ENCODE measurements around the gene LAMB2.

The LAMB2 gene

GRCh38 chr3:49161197-49161596 lies 28.3 kb upstream of the LAMB2 start:
- no peak for DNase-seq

GRCh38 chr3:49158792-49159191 lies 25.9 kb upstream of the LAMB2 start:
- no peak for DNase-seq

- DNase-seq: no peak
Observed at GRCh38 chr3:49158103-49158709, 25.4 kb upstream of the LAMB2 start.

- no peak for DNase-seq
Observed at GRCh38 chr3:49157289-49157688, 24.4 kb upstream of the LAMB2 start.

GRCh38 chr3:49153349-49153912 lies 20.6 kb upstream of the LAMB2 start:
- DNase-seq: no peak

- no peak for DNase-seq
Observed at GRCh38 chr3:49151610-49152009, 18.8 kb upstream of the LAMB2 start.

GRCh38 chr3:49148159-49148558 lies 15.3 kb upstream of the LAMB2 start:
- no peak for DNase-seq

- DNase-seq: no peak
Observed at GRCh38 chr3:49140080-49140479, 7.2 kb upstream of the LAMB2 start.

GRCh38 chr3:49135499-49135898 lies 2.6 kb upstream of the LAMB2 start:
- DNase-seq: no peak

- DNase-seq: no peak
Observed at GRCh38 chr3:49134471-49135265, 1.8 kb upstream of the LAMB2 start.

- peak; percentile 76 for DNase-seq
Observed at GRCh38 chr3:49133226-49133951, 539 bp upstream of the LAMB2 start.

- no peak for DNase-seq
Observed at GRCh38 chr3:49132073-49132436, 795 bp downstream of the LAMB2 start.

- DNase-seq: no peak
Observed at GRCh38 chr3:49131576-49131975, 1.3 kb downstream of the LAMB2 start.

- no peak for DNase-seq
Observed at GRCh38 chr3:49131040-49131439, 1.8 kb downstream of the LAMB2 start.

- DNase-seq: no peak
Observed at GRCh38 chr3:49124991-49125670, 7.7 kb downstream of the LAMB2 start.

- no peak for DNase-seq
Observed at GRCh38 chr3:49124203-49124602, 8.6 kb downstream of the LAMB2 start.

GRCh38 chr3:49123687-49124086 lies 9.2 kb downstream of the LAMB2 start:
- DNase-seq: no peak

- DNase-seq: no peak
Observed at GRCh38 chr3:49122886-49123545, 9.8 kb downstream of the LAMB2 start.

GRCh38 chr3:49122451-49122850 lies 10.4 kb downstream of the LAMB2 start:
- no peak for DNase-seq

- no peak for DNase-seq
Observed at GRCh38 chr3:49122022-49122421, 10.8 kb downstream of the LAMB2 start.

- no peak for DNase-seq
Observed at GRCh38 chr3:49121132-49121736, 11.6 kb downstream of the LAMB2 start.

Measured in amniotic stem cell (primary cell).